Gastroesophageal sphincter (tissue), 4 donors: ENCODE data around the gene DGKG. TPM values are rescaled to one million over a fixed set of nuclear protein-coding genes. Genes with fewer than 3 reads are reported as not detected.

Experiments used
- total RNA-seq, 4 donors: library from RNA; depleted of rRNA; stranded (reverse); fragments of >200 nt; gene quantifications; one replicate each; pipeline ENCODE4 v1.1.0, GENCODE V29; 2016

The DGKG gene
- total RNA-seq, 4 donors from 2014 or later: 46.3 to 134 (median 90.4) TPM

Other genes with a start within 250 kb of the DGKG start
- 1 to 10 TPM in 2 of 4 donors, under 1 TPM in 1, not detected in 1; 0.39 to 3.1 (median 3.1) TPM for gene CRYGS, start 182.1 kb upstream of the DGKG start, total RNA-seq
- 10 to 100 TPM in 3 of 4 donors, 1 to 10 TPM in 1; 8.8 to 14.2 (median 12.0) TPM for gene TBCCD1, start 205.1 kb upstream of the DGKG start, total RNA-seq
- 10 to 100 TPM; 19.5 to 40.0 (median 33.5) TPM for gene DNAJB11, start 208.5 kb upstream of the DGKG start, total RNA-seq